Measurements from ENCODE around the gene AHNAK.

Gene AHNAK

GRCh38 chr11:62514151-62514550 is 32.5 kb downstream of the AHNAK start:
- DNase-seq (ENCODE audit: low spot score), result peak; percentile 35
- TF ChIP-seq CTCF (IDR thresholded peaks at IDR 0.05; ENCODE audit: extremely low read depth, missing control alignments), result no peak

- TF ChIP-seq CTCF (IDR thresholded peaks at IDR 0.05; ENCODE audit: extremely low read depth, missing control alignments), result no peak
- DNase-seq (ENCODE audit: low spot score), result no peak
These were observed 33.0 kb downstream of the AHNAK start for GRCh38 chr11:62513626-62514025.

- DNase-seq (ENCODE audit: low spot score), result no peak
- no peak for TF ChIP-seq CTCF (IDR thresholded peaks at IDR 0.05; ENCODE audit: extremely low read depth, missing control alignments)
These were observed 33.6 kb downstream of the AHNAK start for GRCh38 chr11:62512961-62513360.

- no peak for DNase-seq (ENCODE audit: low spot score)
These were observed 38.1 kb downstream of the AHNAK start for GRCh38 chr11:62508336-62509058.

GRCh38 chr11:62507125-62507422 is 39.5 kb downstream of the AHNAK start:
- DNase-seq (ENCODE audit: low spot score), result no peak
- no peak for TF ChIP-seq CTCF (IDR thresholded peaks at IDR 0.05; ENCODE audit: extremely low read depth, missing control alignments)

More at GRCh38 chr11:62508336-62509058, 38.1 kb downstream of the AHNAK start:
- TF ChIP-seq CTCF (IDR thresholded peaks at IDR 0.05; ENCODE audit: extremely low read depth, missing control alignments), result peak; percentile 4

- DNase-seq (ENCODE audit: low spot score), result no peak
- no peak for TF ChIP-seq CTCF (IDR thresholded peaks at IDR 0.05; ENCODE audit: extremely low read depth, missing control alignments)
These were observed 40.0 kb downstream of the AHNAK start for GRCh38 chr11:62506413-62507124.

GRCh38 chr11:62505440-62506091 is 41.0 kb downstream of the AHNAK start:
- no peak for DNase-seq (ENCODE audit: low spot score)

More at GRCh38 chr11:62505440-62506091, 41.0 kb downstream of the AHNAK start:
- TF ChIP-seq CTCF (IDR thresholded peaks at IDR 0.05; ENCODE audit: extremely low read depth, missing control alignments), result no peak

Data from GM20000 (cell line).